Sigmoid colon (tissue), 4 donors: Measurements from ENCODE around the gene MIXL1.

Source experiments
- CTCF ChIP-seq, 4 experiments: fragments of 450-650 bp in 3 of 4; fragments of 200-600 bp in 1 of 4; IDR thresholded peaks; one replicate each; pipeline ENCODE4 v1.5.1; 2016 to 2019; ENCODE audit warnings: antibody characterized with exemption in 4 of 4, mild to moderate bottlenecking in 3 of 4, moderate library complexity in 2 of 4
- POLR2A ChIP-seq, 2 donors: fragments of 450-650 bp; IDR thresholded peaks; one replicate each; pipeline ENCODE4 v1.6.1; 2016; ENCODE audit warnings: antibody characterized with exemption in 2 of 2, mild to moderate bottlenecking in 2 of 2, moderate library complexity in 2 of 2
- POLR2AphosphoS5 ChIP-seq, 4 donors: sonication (generic); formaldehyde crosslinking; IDR thresholded peaks; one replicate each; pipeline ENCODE4 v1.6.1; 2017; ENCODE audit warnings: antibody characterized with exemption in 4 of 4

- TF ChIP-seq POLR2A (IDR thresholded peaks at IDR 0.05) (no peak), POLR2AphosphoS5 (IDR thresholded peaks at IDR 0.05) (no peak), CTCF (IDR thresholded peaks at IDR 0.05) (no peak)
These were observed 7.4 kb upstream of the MIXL1 start for GRCh38 chr1:226216056-226216455.
